Suppressor macrophage treated with lipopolysaccharide for 1 hour (primary cell): Measurements from ENCODE around the gene HMGCLL1.

Source experiments
- DNase-seq, 3 donors: peaks; one replicate each; pipeline ENCODE4 v3.0.0-alpha.2; 2020 to 2022

HMGCLL1 gene

DNA sequence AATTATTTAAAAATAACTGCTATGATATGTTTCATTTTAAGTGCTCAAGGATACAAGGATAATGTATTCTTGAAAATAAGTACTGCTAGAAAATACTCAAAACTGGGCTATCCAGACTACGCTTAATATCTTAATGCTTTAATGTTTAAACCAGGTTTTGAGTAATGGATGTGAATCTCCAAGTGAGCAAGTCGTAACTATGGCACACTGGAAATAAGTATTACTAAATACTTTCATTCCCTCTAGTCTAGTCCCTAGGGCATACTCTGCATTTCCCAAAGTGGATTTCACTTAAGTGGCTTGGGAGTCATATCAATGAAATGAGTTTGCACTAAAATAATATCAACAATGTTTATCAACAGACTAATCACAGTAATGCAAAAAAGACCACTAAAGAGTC, 48.1 kb downstream of the HMGCLL1 start:
- no peak for DNase-seq

GRCh38 chr6:55528624-55529023, 50.4 kb downstream of the HMGCLL1 start:
- DNase-seq = peak in 2 of 3 donors; percentile 12 to 15

- no peak for DNase-seq
These were observed 54.6 kb downstream of the HMGCLL1 start for GRCh38 chr6:55524441-55524840.

- DNase-seq = no peak
These were observed 60.4 kb downstream of the HMGCLL1 start for GRCh38 chr6:55518529-55519060.

- DNase-seq = no peak
These were observed 62.3 kb downstream of the HMGCLL1 start for GRCh38 chr6:55516736-55517135.

- DNase-seq = no peak
These were observed 66.1 kb downstream of the HMGCLL1 start for GRCh38 chr6:55512904-55513303.

- DNase-seq = no peak
These were observed 67.7 kb downstream of the HMGCLL1 start for GRCh38 chr6:55511122-55511800.

DNA sequence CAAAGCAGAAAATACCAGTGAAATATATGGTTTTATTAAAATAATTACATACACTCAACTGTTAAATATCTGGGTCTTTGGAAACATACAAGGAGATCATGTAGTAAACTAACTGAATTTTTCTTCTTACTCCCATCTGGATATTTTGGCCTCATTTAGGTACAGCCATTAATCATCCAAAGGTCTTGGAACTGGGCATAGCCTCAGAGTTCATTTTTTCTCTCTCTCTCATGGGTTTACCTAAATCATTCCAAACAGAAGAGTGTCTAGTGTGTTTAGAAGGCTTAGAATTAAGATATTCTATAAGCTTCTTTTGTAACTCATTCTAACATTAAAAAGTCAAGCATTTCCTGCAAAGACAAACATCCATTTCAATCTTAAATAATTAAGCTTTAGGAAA, 79.4 kb downstream of the HMGCLL1 start:
- no peak for DNase-seq

DNA sequence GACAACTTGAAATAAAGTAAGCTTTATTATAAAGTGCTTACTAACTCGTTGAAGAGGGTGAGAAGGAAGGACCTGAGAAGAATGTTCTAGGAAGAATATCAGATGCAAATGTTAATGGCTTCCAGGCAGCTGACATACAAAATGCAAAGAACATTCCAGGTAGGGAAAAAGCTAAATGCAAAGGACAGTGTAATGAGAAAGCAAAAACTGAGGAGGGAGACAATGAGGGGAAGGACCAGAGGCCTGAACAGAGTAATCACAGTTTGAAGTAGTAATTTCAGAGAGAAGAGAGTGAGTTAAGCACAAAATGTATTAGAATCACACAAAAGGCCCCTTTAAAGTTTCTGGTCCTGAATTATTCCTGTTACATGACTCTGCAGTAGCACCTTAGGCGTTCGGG, 81.3 kb downstream of the HMGCLL1 start:
- DNase-seq = no peak

DNA sequence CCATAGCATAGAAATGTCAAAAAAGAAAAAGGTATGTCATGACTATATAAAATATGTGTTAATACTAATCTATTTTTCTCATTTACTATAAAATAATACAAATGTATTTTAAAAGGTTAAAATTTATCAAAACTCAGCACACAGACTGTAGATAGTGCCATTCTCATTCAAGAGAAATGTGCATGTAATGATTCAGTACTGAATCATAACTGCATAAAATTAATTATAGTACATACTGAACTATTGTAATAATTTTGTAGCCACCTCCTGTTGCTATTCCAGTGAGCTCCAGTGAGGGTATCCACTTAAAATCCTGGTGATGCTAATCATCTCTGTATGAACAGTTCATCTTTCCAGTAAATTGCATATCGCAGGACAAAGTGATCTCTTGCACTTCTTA, 82.8 kb downstream of the HMGCLL1 start:
- DNase-seq = no peak

GRCh38 chr6:55495277-55495676, 83.7 kb downstream of the HMGCLL1 start:
- no peak for DNase-seq

DNA sequence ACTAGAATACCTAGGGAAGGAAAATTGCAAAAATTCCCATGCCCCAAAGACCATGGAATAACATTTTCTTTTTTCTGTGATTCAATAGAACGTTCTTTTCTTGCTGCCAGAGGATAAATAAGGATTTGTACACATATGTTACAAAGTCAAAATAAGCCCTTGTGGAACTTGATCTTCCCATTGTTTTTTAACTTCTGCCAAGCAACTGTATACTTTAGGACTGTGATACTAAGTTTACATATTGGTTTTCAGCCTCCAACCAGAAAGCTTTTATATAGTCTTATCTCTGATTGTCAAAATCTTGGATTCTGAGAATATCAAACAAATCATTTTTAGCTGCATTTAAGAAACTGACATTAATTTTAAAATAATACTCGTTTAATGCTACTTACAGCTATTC, 84.6 kb downstream of the HMGCLL1 start:
- DNase-seq = no peak

DNA sequence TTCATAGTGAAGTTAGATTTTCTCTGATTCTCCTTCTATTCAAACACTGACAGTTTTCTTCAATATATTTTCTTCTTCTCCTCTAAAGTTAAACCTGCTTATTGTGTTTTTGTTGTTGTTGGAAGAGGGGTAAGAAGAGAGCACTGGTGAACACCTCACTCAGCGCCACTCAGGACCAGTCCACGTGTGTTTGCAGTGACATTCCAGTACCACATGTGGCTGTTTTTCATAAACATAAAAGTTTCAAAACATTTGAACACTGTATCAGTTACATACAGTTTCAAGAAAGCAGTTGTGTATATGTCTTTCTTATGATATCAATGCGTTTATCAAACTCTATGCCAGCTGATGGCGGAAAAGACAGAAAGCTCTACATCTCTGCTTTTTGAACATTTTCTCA, 86.7 kb downstream of the HMGCLL1 start:
- DNase-seq = no peak

GRCh38 chr6:55490871-55491270, 88.1 kb downstream of the HMGCLL1 start:
- no peak for DNase-seq

DNA sequence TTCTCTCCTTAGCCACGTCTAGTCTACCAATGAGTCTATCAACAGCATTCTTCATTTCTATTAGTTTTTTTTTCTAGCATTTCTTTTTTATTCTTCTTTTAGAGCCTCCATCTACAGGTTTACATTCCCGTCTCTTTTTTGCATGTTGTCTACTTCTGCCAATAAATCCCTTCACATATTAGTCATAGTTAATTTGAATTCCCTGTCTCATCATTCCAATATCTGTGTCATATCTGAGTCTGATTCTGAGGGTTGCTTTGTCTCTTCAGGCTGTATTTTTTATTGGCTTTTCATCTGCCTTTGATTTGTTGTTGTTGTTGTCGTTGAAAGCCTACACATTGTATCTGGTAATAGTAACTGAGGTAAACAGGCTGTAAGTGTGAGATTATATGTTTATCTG, 104.6 kb downstream of the HMGCLL1 start:
- DNase-seq = no peak

DNA sequence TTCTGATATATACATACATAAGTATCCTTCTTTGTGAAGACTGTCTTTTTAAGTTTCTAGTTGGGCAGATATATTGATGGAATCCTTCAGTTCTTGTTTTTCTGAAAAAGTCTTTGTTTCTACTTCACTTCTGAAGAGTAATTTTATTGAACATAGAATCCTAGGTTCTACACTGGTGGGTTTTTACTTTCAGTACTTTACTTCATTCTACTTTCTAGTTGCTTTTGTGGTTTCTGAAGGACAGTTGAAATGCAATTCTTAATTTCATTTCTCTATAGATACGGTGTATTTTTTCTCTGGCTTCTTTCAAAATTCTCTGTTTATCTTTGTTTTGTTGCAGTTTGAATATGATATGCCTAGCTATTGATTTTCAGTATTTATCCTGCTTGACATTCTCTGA, 105.3 kb downstream of the HMGCLL1 start:
- DNase-seq = no peak

- DNase-seq = no peak
These were observed 109.0 kb downstream of the HMGCLL1 start for GRCh38 chr6:55469951-55470366.

- no peak for DNase-seq
These were observed 123.0 kb downstream of the HMGCLL1 start for GRCh38 chr6:55456016-55456415.

- DNase-seq = no peak
These were observed 129.0 kb downstream of the HMGCLL1 start for GRCh38 chr6:55450005-55450404.

DNA sequence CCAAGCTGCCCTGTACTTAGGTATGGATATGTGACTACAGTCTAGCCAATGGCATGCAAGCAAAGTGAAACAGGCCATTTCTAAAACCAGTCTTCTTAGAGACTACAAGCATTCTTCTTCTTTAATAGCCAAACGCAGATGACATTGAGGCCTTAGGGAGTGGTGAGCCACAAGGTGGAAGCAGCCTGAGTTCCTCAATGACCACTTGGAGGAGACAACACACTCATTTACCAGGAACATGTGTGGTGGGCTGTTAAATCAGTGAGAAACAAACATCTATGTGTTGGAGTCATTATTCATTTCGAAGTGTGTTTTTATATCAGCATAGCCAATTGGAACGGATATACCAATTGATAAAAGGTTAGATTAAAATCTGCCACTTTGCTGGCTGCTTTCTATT, 129.8 kb downstream of the HMGCLL1 start:
- no peak for DNase-seq

DNA sequence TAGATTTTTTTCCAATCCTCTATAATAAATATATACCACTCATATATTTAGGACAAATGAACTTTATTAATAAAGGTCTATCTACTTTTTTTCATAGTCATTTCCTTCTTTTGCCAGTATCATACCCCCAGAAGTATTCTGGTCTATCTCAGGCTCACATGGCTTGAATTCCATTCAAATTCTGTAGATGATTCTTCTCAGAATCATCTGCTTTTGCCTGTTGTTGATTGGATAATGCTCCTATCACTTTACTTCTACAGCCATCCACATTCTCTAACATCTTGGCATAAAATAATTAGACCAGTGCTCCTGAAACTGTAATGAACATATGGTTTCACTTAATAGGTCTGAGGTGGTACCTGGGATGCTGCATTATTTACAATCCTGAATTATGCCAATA, 130.5 kb downstream of the HMGCLL1 start:
- no peak for DNase-seq

DNA sequence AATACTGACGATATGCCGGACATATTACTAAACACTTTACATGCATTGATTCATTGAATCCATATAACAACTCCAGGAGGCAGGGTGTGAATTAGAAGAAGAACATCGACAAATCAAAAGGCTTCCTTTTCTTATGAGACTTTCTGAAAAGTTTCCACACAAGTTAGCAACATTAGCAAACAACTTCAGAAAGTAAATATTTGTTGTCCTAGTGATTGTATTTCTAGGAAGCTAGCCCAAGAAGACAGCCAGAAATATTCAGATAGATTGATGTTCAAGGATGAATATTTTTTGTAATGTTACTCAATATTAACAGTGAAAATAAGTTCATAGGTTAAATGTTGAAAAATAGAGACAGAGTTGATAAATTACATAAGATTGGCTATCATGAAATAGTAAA, 131.1 kb downstream of the HMGCLL1 start:
- no peak for DNase-seq

DNA sequence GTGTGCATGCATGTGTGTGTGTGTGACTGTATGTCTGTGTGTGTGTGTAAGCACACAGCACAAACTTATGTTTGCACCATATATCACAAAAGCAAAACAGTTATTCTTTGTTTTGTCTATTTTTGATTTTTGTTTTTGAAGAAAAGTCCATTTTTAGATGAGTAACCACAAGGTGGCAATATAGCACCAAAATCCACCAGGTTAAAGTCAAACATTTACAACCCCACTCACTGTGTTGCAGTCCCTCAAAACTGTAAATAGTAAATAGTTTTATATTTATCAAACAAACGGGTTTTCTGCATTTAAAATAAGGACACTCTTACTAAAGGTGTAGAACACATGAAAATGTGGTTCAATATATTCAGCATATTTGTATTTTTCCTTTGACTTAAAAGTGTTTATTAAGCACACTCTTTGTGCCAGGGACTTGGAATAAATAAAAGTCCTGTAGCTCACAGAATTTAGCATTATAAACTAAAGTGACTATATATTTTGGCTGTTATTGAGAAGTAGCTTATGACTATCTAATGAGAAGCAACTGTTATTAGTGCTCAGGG, 133.3 kb downstream of the HMGCLL1 start:
- DNase-seq = peak in 2 of 3 donors; percentile 3 to 22

DNA sequence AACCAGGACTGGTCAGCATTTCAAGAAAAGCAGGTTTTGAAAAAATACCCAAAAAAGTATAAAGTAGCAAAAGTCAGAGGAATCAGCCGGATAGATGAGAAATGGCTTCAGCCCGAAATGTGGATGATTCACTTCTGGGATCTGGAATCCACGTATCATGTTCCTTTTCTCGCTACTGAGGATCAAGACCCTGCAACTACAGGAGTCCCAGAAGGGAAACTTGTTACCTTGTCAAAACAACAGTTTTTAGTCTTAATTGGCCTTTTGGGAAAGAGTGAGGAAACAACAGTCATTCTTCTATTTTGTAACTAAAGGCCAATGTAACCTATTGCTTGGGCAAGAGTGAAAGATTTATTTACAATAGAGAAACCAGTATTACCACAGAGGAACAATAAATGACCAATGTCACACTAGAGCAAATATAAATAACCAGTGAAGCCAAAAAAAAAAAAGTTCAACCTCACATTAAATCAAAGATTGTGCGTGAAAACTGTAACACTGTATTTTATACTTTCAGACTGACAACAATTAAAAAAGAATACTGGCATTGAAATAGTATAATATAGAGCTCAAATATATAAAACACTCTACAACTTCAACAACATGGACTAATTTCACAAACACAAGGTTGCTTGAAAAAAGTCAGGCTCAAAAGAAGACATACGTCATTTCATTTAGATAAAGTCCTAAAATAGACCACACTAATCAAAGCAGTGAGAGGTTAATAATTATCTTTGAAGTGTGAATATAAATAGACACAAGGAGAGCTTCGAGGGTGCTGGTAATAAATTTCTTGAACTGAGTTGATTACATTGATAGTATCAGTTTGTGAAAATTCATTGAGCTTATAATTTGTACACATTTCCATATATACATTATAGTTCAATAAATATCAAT, 135.5 kb downstream of the HMGCLL1 start:
- no peak for DNase-seq
